Measurements from ENCODE around the gene PDE6A. TPM values are rescaled to one million over a fixed set of nuclear protein-coding genes. Genes with fewer than 3 reads are reported as not detected.

The PDE6A gene
- total and polyA plus RNA-seq, 9 of the 15 experiments (the other 6 are each of a cell fraction or from before 2014, with no cell fraction given): 0.01 to 0.04 (median 0.01) TPM; not detected in 6

DNA sequence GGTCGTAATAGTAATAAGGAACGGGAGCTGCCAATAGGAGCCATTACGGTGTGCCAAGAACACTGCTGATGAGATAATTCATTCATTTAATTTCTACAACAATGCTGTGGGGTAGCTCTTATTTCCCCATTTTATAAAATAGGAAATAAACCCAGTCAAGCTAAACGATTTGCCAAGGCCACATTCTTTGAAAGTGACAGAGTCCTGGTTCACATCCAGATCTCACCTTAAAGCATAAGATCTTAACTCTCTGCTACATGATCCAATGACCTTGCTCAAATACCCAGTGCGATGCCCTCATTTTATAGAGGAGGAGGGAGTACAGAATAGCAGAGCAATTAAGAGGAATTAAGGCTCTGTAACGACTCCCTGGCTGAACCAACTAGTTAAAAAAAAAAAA, 5.0 kb downstream of the PDE6A start:
- CTCF ChIA-PET (ENCODE audit: low intra/inter-chr PET ratio): no interaction called here
- no peaks in the 10 kb centered on the region; the same call in 1 of the 3 replicates for H3K36me3 ChIP-seq (ENCODE audit: control insufficient read depth, insufficient read depth, low read length)
- 27% methylated on average over 6 of the region's 6 CpGs for WGBS (ENCODE audit: insufficient coverage, low coverage, missing lambda C conversion rate)
- FAIRE-seq (peak; percentile 15), DNase-seq (ENCODE audit: extremely low read depth in 1 of 4, low spot score in 3 of 4) (no peak), ATAC-seq (peak; percentile 10)
- no peaks in the 10 kb centered on the region for H3K9me1 ChIP-seq (ENCODE audit: control insufficient read depth, insufficient read depth, low read length)
- H3K4me1 ChIP-seq (replicated peaks in 1 of 2; ENCODE audit: control insufficient read depth in 2 of 2, insufficient read depth in 2 of 2, low read length in 2 of 2): peaks cover 29 to 59% of the 10 kb centered on the region in 2 experiments
- H3K79me2 ChIP-seq (ENCODE audit: control insufficient read depth, insufficient read depth, low read length): no peaks in the 10 kb centered on the region
- H3K27ac ChIP-seq (ENCODE audit: extremely low read depth, low read depth, low read length): peak overlapping the region; percentile 88
- H3K9ac ChIP-seq (ENCODE audit: insufficient read depth in 1 of 2, low read depth in 2 of 2, low read length in 2 of 2): peak overlapping the region in 1 of 2 experiments; percentile 68; a peak in 2 of 4 replicates
- H3K4me3 ChIP-seq: no peak overlapping the region
- intact Hi-C loops (cut with micrococcal nuclease): no loop called here
- BruUV-seq (replicated peaks): TSS peak; percentile 90
- no peaks in the 10 kb centered on the region for H3K27me3 ChIP-seq (ENCODE audit: control insufficient read depth in 2 of 2, insufficient read depth in 2 of 2, low read length in 2 of 2)
- TF ChIP-seq KDM4B (IDR thresholded peaks at IDR 0.05; ENCODE audit: borderline replicate concordance in 2 of 2, low read depth in 1 of 2) (no peak), ZNF384 (IDR thresholded peaks at IDR 0.05; ENCODE audit: low read depth, low read length) (0 out of 2 replicates have a peak, but pooled peaks have one; percentile 80), ESRRB (CRISPR knock-in tag; IDR thresholded peaks at IDR 0.05; ENCODE audit: borderline replicate concordance) (no peak), NR4A1 (CRISPR knock-in tag; IDR thresholded peaks at IDR 0.05) (no peak), NR4A1 (tag; IDR thresholded peaks at IDR 0.05) (peak; percentile 14; the same call in 1 of the 2 replicates), NFXL1 (CRISPR knock-in tag; IDR thresholded peaks at IDR 0.05) (0 out of 2 replicates have a peak, but pooled peaks have one; percentile 44), DDX20 (tag; IDR thresholded peaks at IDR 0.05; ENCODE audit: low read depth) (peak; percentile 12; the same call in 1 of the 2 replicates), GTF2A2 (tag; IDR thresholded peaks at IDR 0.05) (peak; percentile 15; the same call in 1 of the 2 replicates), ZNF197 (CRISPR knock-in tag; IDR thresholded peaks at IDR 0.05; ENCODE audit: low read depth) (no peak), BACH1 (tag; IDR thresholded peaks at IDR 0.05) (peak; percentile 64), SMAD4 (CRISPR knock-in tag; conservative IDR thresholded peaks at IDR 0.05) (no peak), SLC30A9 (CRISPR knock-in tag; IDR thresholded peaks at IDR 0.05) (no peak), ZNF699 (CRISPR knock-in tag; IDR thresholded peaks at IDR 0.05; ENCODE audit: insufficient replicate concordance) (no peak), HNRNPL (IDR thresholded peaks at IDR 0.05; ENCODE audit: low read depth, low read length) (no peak)
- TF ChIP-seq, protein P1, sequence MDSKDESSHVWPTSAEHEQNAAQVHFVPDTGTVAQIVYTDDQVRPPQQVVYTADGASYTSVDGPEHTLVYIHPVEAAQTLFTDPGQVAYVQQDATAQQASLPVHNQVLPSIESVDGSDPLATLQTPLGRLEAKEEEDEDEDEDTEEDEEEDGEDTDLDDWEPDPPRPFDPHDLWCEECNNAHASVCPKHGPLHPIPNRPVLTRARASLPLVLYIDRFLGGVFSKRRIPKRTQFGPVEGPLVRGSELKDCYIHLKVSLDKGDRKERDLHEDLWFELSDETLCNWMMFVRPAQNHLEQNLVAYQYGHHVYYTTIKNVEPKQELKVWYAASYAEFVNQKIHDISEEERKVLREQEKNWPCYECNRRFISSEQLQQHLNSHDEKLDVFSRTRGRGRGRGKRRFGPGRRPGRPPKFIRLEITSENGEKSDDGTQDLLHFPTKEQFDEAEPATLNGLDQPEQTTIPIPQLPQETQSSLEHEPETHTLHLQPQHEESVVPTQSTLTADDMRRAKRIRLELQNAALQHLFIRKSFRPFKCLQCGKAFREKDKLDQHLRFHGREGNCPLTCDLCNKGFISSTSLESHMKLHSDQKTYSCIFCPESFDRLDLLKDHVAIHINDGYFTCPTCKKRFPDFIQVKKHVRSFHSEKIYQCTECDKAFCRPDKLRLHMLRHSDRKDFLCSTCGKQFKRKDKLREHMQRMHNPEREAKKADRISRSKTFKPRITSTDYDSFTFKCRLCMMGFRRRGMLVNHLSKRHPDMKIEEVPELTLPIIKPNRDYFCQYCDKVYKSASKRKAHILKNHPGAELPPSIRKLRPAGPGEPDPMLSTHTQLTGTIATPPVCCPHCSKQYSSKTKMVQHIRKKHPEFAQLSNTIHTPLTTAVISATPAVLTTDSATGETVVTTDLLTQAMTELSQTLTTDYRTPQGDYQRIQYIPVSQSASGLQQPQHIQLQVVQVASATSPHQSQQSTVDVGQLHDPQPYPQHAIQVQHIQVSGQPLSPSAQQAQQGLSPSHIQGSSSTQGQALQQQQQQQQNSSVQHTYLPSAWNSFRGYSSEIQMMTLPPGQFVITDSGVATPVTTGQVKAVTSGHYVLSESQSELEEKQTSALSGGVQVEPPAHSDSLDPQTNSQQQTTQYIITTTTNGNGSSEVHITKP (IDR thresholded peaks at IDR 0.05; ENCODE audit: partially characterized antibody): no peak
- TF ChIP-seq, protein P2, sequence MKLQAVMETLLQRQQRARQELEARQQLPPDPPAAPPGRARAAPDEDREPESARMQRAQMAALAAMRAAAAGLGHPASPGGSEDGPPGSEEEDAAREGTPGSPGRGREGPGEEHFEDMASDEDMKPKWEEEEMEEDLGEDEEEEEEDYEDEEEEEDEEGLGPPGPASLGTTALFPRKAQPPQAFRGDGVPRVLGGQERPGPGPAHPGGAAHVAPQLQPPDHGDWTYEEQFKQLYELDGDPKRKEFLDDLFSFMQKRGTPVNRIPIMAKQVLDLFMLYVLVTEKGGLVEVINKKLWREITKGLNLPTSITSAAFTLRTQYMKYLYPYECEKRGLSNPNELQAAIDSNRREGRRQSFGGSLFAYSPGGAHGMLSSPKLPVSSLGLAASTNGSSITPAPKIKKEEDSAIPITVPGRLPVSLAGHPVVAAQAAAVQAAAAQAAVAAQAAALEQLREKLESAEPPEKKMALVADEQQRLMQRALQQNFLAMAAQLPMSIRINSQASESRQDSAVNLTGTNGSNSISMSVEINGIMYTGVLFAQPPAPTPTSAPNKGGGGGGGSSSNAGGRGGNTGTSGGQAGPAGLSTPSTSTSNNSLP (IDR thresholded peaks at IDR 0.05; ENCODE audit: borderline replicate concordance, low read depth, low read length): no peak
- in situ Hi-C loops (cut with MboI): no loop called here
- no peaks in the 10 kb centered on the region for H4K20me1 ChIP-seq (replicated peaks; ENCODE audit: control insufficient read depth, insufficient read depth, low read length)
- H2AFZ ChIP-seq (ENCODE audit: low read depth, low read length): peak overlapping the region; percentile 97
- no peaks in the 10 kb centered on the region for H3K9me3 ChIP-seq (replicated peaks; ENCODE audit: control insufficient read depth, insufficient read depth, low read depth, low read length)
- POLR2A ChIA-PET: interaction anchor here (0.6 to 3.0 kb wide), 5 partner anchors 9 to 102 kb away, joined by 3 to 12 read pairs (median 3); no protein-coding TSS in a partner anchor
- H3K4me2 ChIP-seq (ENCODE audit: insufficient read depth, low read length): peak overlapping the region; percentile 60
